ENCODE data around the gene ERCC4.
A peak's percentile ranks its signal among the peaks of the same experiment; 100 is the strongest.

The ERCC4 gene

DNA sequence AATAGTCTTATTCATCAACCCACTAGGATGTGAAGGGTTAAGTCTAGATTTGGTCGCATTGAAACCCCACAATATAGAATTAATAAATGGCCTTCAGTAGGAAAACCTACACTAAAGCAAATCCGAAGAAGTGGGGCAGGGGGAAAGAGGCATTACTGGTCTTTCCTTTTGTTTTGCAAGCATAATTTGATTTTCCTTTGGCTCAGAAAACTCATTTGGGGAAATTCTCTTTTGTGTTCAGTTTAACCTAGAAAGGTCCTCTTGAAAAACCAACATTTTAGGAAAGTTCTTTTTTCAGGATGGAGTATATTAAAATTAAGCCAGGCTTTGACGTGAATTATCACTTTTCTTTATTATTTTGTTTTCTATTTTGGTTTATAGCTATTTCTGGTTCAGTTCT lies 31.7 kb downstream of the ERCC4 start:
- FAIRE-seq = no peak

DNA sequence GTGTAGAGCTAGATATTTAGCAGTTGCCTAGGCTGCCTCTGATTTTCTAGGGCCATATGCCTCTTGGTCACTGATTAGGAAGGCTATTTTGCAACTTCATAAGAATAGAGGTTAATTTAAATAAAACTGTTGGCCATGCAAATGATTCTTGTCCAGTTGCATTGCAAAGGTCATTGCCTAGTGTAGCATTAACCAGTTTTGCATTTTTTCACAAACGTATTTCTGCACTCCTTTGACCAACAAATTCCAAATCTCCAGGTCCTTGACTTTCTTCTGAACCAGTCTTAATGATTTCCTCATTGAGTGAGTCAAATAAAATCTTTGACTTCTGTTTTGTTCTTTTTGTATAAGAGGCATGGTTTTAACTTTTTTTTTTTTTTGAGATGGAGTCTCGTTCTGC lies 33.5 kb downstream of the ERCC4 start:
- no peak for FAIRE-seq

DNA sequence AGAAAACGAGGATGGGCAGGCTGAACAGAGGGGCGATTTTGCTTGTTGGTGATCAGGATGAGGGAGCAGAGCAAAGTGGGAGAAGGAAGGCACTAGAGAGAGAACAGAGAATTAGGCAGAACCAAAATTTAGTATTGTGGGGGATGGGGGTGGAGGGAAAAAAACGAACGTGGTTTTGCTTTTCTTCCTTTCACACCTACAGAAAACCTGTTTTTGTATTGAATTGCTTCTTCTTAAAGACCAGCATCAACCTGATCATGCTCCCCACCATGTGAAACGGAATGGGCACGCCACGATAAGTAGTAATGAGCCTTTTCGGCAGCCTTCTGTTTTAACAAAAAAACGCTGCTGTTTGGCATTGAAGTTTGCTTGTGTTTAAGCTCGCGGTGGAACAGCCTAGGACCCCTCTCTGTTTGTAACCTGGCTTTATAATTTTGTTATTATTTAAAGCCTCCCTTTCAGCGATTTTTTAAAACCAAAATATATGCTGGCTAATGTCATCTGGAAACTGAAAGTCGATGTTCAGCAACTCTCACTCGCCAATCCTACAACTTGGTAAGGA lies 36.8 kb downstream of the ERCC4 start:
- peak; percentile 13 for FAIRE-seq

DNA sequence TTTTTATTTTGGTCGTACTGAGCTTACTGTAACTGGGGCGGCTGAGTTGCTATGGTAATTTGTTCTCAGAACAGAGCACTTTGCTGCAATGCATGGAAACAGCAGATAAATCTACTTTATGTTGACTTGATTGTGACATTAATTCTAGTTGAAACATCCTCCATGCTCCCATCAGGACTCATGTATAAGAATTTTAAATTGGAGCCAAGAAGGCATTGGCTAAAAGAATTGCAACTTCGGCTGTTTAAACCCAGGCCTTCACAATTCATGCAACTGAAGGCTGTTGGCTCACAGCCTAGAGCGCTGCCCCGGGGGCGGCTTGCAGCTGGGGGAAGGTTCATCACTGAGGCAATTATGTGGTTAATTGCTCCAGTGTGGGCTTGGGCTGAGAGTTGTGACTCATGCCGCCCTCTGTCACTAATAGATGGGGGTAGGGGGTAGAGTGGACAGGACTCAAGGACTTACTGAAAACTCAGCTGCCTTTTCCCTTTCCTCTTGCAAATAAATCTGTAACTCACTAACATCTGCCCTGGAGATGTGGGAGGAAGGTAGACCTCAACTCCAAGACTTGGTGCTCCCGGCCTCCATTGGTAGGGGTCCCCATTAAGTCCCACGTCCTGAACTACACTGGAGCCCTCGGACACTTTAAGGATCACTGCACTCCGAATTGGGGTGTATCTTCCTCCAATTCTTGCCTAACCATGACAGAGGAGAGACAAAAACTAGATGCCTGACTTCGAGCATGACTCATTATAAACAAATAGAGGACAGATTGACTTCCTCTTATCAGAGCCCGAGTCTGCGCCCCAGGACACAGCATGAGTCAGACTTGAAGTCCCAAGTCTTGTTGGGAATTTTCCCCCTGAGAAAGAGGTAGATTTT lies 37.5 kb downstream of the ERCC4 start:
- peak; percentile 92 for FAIRE-seq

DNA sequence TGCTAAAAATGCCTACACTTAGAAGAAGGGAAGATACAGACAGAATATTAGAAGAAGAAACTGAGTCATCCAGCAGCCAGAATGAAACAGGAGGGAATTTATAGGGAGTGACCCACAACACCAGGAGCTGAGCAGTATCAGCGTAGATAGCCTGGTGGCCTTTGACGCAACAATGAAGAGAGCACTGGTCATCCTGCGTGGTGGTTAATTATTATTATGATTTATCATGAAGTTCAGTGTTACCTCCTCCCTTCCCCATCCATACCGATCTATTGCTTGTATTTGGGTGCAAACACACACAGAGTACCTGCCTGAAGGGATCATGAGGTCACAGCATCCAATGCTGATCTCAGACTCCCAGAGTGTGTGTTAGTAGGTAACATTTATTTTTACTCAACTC lies 38.5 kb downstream of the ERCC4 start:
- FAIRE-seq = no peak

DNA sequence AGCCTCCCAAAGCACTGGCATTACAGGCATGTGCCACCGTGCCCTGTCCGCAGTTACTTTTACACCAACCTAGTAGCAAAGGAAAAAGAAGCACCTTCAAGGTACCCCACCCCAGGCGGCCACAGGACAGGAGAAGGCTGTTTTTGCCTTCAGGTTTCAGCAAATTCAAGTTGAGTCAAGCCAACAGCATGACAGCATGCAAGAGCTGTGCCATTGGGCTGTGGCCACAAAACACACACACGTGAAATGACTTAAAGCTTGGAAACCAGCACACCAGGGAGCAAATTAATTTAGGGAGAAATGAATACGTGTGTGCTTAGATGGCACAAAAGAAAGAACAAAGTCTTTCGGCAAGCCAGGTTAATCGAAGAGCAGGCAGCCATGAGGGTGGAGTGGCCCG lies 39.7 kb downstream of the ERCC4 start:
- FAIRE-seq = no peak

DNA sequence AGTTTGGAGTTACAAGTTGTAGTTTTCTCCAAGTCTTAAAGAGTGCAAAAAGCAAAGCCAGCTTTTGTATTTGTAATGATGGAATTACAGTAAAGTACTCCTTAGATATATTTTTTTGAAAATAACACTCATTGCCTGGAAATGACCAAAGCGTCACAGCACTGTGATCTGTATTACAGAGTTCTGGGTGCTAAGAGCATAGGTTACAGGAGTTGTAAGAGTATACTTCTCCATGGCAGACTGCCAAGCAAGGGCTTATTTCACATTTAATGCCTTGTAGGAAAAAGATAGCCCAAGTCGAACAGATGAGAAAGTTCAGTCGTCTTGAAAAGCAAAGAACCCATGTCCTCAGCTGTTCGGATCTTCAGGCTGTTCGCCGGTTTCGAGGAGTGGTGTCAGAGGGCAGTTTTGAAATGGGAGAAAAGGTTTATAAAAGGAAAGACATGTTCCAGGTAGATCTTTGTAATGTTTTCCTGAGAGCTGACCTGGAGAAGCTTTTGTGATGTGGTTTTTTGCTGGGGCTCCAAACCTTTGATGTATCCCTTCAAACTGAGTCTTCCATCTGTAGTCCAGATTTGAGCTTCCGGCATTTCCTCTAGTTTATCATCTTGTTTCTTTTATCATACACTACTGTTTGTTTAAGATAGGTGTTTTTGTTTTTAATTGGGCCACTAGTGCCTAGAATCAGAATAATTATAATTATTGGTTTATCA lies 41.3 kb downstream of the ERCC4 start:
- FAIRE-seq = no peak

DNA sequence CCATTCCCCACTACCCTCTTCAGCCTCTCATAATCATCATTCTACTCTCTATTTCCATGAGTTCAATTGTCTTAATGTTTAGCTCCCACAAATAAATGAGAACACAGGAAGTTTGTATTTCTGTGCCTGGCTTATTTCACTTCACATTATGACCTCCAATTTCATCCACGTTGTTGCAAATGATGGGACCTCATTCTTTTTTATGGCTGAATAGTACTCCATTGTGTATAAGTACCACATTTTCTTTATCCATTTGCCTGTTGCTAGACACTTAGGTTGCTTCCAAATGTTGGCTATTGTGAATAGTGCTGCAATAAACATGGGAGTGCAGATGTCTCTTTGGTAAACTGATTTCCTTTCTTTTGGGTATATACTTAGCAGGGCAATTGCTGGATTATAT lies 42.3 kb downstream of the ERCC4 start:
- no peak for FAIRE-seq

DNA sequence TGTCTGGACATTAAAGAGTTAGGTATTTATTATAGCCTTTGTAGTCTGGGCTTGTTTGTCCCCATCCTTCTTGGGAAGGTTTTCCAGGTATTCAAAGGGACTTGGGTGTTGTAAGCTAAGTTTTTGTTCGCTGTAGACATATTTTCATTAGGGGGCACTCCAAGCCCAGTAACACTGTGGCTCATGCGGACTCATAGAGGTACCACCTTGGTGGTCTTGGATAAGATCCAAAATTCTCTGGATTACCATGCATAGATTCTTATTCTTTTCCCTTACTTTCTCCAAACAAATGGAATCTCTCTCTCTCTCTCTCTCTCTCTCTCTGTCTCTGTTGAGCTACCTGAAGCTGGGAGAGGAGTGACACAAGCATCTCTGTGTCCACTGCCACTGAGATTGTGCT lies 48.9 kb downstream of the ERCC4 start:
- no peak for FAIRE-seq

DNA sequence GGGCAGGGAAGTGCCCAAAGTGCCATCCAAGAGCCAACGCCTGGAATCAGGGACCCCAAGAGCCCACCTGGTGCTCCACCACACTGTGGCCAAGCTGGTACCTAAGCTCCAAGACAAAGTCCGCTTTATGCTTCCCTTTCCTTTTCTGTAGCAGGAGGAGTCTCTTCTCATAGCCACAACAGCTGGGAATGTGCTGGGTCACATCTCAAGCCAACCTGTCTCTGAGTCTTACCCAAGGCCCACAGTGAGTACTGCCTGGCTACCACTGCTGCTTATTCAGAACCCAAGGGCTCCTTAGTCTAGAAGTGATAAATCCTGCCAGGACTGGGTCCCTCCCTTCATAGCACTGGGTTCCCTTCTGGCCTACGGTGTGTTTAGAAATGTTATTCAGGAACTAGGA lies 49.8 kb downstream of the ERCC4 start:
- FAIRE-seq = no peak

DNA sequence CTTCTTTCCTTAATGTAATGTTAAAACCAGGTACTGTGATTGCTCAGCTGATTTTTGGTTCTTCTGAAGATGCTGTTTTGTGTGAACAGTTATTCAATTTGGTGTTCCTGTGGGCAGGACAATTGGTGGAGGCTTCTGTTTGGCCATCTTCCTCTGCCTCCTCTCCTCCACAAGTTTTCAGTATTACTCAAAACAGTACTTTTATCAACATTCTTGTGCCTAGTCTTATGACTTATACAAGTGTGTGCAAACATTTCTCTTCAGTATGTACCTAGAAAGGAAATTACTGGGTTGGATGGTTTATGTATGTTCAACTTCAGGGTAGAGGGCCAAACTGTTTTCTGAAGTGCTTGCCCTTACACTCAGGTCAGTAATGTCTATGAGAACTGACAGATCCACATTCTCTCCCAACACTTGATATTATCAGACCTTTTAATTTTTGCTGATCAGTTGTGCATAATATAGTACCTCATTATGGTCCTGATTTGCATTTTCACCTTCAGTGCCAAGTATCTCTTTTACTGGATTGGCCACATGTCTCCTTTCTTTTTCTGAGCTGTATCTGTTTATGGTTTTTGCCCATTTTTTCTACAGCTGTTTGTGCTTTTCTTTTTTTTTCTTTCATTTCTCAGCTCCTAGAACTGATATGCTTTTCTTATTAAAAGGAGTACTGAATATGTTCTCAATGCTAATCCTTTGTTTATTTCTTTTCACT lies 50.9 kb downstream of the ERCC4 start:
- no peak for FAIRE-seq

DNA sequence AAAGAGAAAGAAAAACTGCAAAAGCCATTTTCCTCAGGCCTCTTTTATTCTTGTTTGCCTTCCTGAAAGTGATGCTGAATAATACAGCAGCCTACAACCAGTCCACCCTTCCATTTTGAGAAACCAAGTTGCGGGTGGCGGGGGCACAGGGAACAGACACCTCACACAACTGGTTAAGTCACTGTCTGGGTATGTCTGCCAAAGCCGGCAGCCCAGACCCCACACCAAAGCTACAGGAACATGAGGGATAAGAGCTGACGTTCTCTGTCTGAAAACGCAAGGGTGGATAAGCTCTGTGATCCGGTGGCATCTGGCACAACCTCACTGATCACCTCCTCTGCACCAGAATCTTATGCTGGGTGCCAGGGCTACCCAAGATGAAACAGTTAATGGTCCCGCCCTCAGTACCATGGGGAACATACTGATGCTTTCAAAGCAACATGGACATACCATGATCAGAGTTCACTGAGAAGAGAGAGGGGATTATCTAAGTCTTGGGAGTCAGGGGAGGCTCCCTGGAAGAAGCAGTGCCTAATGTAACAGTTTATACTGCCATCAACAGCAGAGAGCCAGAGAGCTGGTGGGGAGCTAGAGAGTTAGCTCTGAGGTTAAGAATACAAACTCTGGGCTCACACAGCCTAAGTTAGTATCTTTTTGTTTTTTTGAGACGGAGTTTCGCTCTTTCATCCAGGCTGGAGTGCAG lies 53.5 kb downstream of the ERCC4 start:
- FAIRE-seq = no peak

DNA sequence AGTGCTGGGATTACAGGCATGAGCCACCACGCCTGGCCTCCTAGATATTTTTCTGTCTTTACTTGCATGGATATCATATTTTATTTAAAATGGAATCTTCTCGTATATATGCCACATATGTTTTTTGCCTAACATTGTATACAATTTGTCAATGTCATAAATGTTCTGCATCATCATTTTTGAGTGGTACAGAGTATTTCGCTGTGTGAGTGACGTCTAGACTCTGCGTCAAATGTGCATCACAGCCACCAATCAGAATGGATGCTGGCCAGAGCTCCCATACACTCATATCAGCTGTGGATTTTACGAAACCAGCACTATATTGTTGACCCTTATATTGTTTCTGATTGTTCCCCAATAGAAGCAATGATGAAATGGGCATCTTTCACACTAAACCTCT lies 57.2 kb downstream of the ERCC4 start:
- no peak for FAIRE-seq

DNA sequence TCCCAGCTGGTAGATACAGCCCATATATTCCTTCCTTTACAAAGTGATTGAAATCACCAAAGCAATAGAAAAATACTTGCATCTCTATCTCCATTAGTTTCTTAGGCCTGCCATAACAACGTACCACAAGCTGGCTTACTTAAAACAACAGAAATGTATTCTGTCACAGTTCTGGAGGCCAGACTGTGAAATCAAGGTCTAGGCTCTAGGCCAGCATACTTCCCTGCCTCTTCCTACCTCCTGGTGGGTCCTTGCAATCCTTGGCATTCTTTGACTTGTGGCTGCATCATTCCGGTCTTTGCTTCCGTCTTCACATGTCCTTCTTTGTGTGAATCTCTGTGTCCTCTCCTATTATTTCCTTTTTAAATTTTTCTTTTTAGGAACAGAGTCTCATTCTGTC lies 62.5 kb downstream of the ERCC4 start:
- FAIRE-seq = no peak

DNA sequence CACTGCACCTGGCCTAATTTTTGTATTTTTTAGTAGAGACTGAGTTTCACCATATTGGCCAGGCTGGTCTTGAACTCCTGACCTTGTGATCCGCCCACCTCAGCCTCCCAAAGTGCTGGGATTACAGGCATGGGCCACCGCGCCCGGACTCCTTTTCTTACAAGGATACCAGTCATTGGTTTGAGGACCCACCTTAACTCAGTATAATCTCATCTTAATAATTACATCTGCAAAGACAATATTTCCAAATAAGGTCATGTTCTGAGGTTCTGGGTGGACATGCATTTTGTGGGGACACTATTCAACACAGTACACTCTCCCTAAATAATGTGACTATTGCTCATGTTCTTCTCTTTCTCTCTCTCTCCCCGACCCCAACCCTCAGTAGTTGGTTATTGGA lies 63.7 kb downstream of the ERCC4 start:
- FAIRE-seq = no peak

DNA sequence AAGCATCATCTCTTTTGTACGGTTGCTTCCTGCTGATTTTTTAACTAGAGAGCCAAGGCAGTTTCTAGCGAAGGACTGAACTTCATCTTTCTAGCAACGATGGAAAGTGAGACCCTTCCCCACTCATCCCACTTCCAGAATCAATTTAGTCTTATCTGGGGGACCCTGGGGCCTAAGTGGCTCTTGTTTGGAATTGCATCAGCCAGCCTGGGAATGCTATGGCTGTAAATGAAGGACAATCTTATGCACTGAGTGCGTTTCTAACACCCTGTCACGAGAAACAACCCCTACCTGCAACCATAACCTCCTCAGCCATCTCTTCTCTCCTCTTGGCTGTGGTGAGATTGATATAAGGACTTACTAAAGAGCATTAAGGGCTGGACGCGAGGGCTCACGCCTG lies 64.8 kb downstream of the ERCC4 start:
- FAIRE-seq = no peak

DNA sequence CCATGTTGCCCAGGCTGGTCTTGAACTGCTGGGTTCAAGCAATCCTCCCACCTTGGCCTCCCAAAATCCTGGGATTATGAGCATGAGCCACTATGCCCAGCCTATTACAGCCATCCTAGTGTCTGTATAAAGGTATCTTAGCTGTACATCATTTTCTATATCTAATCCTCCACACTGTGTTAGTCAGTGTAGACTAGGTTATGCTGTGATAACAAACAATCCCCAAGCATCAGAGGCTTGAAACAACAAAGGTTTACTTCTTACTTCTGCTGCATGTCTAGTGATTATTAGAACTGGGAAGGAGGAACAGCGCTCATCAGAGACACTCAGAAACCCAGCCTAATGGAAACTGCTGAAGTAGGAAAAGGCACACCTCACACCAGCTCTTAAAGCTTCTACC lies 68.1 kb downstream of the ERCC4 start:
- no peak for FAIRE-seq

DNA sequence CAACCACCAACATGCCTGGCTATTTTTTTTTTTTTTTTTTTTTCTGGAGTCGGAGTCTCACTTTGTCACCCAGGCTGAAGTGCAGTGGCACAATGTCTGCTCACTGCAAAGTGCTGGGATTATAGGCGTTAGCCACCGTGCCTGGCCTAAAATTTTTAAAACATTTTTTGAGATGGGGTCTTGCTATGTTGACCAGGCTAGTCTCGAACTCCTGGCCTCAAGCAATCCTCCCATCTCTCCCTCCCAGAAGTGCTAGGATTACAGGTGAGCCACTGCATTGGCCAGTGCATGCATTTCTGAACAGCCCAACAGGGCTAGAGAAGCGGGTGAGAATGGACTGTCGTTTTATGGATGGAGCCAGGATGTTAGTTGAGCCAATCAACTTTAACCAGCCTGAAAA lies 72.4 kb downstream of the ERCC4 start:
- FAIRE-seq = no peak

DNA sequence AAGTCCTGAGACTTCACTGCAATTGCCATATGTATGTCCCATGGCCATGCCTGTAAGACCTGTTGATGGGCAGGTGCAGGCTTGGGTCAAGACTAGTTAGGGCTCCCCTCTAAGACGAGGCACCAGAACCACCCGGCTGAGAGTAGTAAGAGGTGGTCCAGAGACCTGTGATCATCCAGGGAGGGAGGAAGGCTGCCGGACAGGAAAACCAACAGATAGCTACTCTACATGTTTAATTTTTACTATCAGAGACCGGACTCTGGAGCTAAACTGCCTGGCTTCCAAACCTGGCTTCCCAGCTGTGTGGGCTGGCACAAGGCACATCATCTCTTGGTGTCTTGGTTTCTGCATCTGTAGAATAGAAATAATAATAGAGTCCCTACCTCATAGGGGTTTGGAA lies 73.0 kb downstream of the ERCC4 start:
- FAIRE-seq = no peak

DNA sequence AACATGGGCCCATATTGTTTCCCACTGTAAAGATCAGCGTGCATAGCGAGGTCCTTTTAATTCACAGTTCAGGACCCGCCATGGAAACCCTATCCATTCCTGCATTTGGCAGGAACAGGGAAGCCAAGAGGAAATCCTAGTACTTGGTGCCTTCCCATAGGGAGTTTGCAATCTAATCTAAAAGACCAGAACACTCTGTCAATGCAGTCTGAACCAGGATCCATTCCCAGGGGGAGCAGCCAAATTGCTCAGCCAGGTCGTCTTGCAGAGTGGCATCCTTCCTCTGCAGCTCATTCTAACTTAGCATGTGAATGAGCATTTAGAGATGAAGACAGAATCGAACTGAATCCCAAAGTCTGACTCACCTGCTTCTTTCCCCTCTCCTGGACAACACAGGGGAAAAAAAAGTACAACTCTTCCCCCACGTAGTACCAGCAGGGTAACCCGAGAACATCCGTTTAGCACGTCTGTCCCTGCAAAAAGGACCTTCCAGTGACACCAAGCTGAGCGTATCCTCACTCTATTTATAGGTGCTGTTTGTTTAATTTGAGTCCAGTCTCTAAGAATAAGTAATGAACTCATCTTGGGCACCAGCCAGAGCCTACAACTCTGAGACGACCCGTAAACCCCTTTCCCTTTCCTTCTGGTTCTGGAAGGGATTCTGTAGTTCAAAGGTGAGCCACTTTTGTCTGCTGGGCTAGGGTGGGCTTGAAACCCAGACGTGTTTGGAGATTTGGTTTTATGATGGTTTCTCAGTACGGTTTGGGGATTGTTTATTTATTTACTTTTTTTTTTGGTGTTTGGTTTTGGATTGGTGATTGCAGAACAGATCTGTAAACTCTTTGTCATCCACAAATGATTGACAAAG lies 74.5 kb downstream of the ERCC4 start:
- FAIRE-seq = no peak

DNA sequence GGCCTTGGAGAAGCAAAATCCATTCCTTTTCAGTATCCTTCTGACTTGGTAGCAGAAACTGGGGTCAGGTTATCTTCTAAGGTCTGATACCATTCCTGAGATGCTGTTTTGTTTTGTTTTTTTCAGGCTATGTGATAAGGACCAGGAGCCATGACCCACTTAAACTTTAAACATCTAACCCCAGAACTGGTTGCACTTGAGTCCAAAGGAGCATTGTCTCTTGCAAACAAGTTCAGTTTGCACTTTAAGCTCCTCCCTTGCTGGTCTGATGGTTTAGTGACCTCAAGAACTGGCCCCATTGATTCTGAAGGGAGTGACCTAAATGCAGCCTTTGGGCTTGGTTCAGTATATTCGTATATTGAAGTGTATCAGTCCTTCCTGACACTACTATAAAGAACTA lies 75.2 kb downstream of the ERCC4 start:
- FAIRE-seq = no peak

DNA sequence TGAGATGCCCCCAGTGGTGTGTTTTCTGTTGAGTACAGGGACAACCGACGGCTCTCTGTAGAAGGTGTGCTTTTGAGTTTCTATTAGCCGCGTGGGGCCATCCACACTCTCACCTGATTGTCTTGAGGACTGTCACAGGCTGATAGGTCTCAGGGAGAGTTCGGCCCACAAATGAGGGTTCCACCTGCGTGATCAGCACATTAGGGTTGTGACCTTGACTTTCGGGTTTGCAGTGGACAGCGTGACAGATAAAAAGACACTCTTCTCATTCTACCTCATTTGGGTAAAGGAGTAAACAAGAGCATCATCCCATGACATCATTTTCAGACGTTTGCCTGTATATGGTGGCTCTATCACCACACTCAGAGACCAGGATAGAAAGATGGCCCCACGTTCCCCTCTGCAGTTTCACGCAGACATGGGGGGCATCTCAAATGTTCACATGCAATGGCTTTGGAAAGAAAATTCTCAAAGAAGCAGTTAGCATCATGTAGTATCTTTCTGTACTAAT lies 76.9 kb downstream of the ERCC4 start:
- no peak for FAIRE-seq

All from islet of Langerhans (tissue), 1 donor.